Retina (tissue), 1 donor: ENCODE data around the gene RPL18.

Experiments used
- DNase-seq: peaks from one replicate; pipeline ENCODE4 v3.0.0-alpha.2; 2016

The RPL18 gene

DNA sequence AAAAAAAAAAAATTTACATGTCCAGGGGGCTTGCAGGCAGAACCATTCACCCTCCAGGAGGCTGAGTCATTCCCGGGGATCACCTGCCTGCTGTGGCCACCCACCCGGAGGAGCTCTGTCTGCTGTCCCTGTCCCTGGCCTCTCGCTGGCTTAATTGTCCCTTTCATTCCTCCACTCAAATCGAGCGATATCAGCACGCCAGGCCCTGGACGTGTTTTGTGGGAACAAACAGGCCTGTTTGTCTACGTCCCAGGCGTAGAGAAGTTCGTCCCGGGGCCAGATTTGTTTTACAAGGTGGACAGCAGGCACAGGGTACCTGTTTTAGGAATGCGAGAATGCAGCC is 45.8 kb downstream of the RPL18 start:
- peak; percentile 62 for DNase-seq

DNA sequence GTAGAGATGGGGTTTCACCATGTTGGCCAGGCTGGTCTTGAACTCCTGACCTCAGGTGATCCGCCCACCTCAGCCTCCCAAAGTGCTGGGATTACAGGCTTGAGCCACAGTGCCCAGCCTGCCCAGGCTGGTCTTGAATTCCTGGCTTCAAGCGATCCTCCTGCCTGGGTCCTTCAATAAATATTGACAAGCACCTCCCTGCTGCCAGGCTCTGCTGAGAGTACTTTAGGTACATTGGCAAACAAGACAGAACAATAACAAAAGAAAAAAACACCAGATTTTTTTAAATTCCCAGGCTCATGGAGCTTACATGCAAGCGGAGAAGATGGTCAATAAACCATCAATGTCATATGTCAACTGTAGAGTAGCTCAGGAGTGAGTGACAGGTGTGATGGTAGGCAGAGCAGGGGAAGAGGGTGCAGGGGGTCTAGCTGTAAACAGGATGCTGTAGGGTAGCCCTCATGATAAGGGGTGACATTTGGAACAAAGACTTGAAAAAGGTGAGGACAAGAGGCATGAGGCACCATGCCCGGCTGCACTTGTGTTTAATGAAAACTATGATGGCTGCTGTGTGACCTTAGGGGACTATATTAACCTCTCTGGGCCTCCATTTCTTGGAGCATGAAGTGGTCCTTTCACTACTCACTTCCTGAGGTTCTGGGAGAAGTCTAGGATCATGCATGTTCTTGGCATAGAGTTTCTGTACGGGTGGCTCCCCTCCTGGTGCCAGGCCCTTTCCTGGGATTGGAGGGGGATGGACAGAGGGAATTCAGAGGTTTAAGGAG is 47.4 kb downstream of the RPL18 start:
- DNase-seq: no peak

DNA sequence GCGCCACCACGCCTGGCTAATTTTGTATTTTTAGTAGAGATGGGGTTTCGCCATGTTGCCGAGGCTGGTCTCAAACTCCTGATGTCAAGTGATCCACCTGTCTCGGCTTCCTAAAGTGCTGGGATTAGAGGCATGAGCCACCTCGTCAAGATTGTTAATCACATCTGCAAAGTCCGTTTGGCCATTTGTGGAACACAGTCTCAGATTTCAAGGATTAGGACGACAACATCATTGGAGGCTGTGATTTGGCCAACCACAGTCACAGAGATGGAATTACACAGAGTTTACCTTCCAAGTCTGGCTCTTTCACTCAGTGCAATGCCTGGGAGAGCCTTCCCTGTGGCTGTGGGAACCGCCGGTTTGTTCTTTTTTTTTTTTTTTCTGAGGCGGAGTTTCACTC is 49.2 kb downstream of the RPL18 start:
- DNase-seq: no peak

DNA sequence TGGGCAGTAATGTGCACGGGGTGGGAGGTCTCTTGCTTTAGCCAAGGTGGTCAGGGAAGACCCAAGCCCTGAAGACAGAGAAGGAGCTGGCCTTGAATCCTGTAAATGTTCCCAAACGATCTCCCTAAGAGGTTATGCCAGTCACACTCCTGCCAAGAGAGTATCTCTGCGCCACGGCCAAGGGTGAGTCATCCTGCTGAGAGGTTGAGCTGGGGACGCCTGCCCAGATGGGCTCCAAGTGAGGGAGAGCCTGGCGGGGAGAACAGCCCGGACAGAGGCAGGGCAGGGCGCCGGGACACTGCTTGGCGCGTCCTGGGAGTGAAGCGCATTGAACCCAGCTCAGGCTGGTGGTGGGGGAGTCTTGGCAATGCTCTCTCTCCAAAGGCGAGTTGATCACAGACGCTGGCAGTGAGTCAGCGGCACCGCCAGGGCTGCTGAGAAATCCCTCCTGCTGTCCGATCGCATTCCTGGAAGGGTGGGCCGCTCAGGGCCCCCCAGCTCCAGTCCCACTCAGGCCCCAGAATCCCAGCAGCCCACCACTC is 50.6 kb downstream of the RPL18 start:
- peak; percentile 63 for DNase-seq
